NCI-H2227 (cell line): ENCODE measurements around the gene NF2.
"Not testable (repeated sequence)": the region's sequence is repeated elsewhere in the genome, so short reads cannot be mapped to it uniquely, and the experiment has no call there.

Experiments used
- DNase-seq: peaks from one replicate; lab custom pipeline; 2025; ENCODE audit not compliant: unreplicated experiment; lab: John Stamatoyannopoulos, UW

The NF2 gene

DNA sequence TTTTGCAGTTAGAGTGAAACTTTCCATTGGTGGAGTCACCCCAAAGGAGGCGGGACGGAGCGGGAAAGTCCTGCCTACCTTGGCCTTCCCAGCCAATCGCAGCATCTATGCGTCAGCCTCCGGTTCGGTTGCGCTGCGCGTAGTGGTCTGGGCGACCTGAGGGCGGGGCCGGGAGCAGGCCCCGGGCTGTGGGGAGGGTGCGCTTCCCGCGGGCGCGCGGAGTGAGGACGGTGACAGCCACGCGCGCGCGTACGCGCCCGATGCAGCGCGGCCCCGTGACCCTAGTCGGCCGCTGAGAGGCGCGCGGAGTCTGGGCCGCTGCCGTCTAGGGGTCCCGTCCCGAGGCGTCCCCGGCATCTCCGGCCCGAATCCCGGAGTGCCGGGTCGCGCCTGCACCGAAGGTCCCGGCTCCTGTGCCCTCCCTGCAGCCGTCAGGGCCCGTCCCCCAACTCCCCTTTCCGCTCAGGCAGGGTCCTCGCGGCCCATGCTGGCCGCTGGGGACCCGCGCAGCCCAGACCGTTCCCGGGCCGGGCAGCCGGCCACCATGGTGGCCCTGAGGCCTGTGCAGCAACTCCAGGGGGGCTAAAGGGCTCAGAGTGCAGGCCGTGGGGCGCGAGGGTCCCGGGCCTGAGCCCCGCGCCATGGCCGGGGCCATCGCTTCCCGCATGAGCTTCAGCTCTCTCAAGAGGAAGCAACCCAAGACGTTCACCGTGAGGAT is at the start of gene NF2:
Gene NF2, plus strand, starts transcription at position 276 of the 718 bp plus-strand sequence. Its CDS starts 366 bp downstream, at position 642.
- peak; percentile 98 for DNase-seq

DNA sequence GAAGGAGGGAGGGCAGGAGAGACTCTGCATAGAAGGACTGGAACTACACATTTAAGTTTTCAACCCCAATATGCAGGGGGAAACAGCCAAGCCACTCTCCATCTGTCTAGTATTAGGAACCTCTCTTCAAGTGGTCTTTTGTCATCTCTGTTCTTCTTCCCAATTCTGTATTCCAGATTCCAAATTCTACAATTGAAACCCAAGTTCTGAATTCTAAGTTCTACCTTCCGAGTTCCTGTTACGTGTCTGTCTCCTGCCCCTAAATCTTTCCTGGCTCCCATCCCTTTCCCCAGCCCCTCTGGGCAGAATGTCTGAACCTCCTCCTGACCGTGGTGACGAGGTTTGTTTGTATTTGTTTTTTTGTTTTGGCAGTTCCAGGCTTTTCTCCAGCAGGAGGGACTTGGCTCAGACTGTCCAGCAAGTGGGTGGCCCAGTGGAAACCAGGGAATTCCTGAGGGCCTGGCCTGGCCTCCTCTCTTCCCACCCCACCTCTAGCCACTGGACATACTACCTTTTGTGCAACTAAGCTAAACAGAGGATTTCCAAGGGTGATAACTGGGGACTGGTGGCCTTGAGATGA is 48.3 kb upstream of the NF2 start:
- no peak for DNase-seq

DNA sequence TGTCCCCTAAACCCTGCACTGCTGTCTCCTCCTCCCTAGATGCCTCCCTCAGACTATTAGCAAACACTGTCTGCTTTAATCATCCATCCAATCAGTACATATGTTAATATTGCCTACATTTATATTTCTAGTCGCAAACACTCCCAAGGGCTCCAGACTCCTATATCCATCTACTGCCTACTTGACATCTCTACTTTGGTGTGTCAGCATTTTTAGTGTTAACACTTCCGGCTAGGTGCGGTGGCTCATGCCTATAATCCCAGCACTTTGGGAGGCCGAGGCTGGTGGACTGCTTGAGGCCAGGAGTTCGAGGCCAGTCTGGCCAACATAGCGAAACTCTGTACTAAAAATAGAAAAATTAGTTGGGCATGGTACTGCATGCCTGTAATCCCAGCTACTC is 44.4 kb upstream of the NF2 start:
- DNase-seq = no peak

DNA sequence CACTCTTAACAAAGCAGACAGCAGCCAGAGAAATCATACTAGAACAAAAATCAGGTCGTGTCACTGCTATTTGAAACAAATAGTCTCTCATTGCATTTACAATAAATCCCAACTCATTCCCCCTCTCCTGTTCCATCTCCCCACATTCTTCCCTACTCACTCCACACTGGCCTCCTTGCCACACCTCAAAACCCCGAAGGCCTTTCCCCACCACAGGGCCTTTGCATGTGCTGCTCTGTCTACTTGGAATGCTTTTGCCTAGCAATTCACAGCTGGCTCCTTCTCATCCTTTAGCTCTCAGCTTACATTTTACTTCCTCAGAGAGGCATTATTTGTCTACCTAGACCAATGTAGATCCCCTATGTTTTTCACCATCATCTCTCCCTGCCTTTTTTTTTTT is 43.6 kb upstream of the NF2 start:
- no peak for DNase-seq

DNA sequence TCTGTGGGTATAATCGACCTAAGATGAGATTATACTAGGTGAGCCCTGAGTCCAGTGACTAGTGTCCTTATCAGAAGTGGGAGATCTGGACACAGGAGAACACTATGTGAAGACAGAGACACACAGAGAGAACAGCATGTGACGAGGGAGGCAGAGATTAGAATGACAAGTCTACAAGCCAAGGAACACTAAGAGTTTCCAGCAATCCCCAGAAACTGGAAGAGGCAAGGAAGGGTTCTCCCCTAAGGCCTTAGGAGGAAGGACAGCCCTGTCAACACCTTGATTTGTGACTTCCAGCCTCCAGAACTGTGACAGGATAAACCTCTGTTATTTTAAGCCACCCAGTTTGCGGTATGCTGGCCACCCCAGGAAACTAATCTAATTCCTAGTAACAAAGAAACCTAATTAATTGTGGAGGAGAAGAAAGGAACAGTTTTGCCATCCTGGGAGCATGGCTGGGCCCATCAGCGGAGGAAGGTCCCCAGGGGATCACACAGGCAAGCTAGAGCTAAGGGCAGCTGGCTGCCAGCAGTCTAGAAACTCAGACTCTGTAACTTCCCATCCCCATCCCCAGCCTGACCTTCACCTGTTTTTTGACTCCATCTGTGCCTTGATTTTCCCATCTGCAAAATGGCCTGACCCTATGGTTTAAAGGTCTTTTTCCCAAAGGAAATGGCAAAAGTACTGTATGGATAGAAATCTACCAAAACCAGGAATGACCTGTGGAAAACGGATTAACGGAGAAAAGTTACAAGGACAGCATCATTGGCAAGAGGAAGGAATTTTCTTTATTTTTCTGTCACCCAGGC is 39.6 kb upstream of the NF2 start:
- no peak for DNase-seq

GRCh38 chr22:29566513-29566912 is 36.9 kb upstream of the NF2 start:
- DNase-seq = not testable (repeated sequence)

DNA sequence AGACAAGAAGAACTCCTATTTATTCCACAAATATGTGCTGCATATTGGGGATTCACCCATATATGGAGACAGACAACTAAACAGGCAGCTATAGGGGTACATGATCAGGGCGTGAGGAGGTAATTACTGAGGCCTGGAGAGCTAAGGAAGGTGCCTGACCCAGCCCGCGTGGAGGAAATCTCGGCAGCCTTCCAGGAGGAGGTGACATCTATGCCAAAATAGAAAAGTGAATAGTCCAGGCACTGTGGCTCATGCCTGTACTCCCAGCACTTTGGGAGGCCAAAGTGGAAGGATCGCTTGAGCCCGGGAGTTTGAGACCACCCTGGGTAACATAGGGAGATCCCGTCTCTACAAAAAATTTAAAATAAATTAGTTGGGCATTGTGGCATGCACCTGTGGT is 36.1 kb upstream of the NF2 start:
- no peak for DNase-seq

- DNase-seq = no peak
These were observed 34.3 kb upstream of the NF2 start for GRCh38 chr22:29569011-29569678.

GRCh38 chr22:29570456-29570855 is 33.0 kb upstream of the NF2 start:
- no peak for DNase-seq

DNA sequence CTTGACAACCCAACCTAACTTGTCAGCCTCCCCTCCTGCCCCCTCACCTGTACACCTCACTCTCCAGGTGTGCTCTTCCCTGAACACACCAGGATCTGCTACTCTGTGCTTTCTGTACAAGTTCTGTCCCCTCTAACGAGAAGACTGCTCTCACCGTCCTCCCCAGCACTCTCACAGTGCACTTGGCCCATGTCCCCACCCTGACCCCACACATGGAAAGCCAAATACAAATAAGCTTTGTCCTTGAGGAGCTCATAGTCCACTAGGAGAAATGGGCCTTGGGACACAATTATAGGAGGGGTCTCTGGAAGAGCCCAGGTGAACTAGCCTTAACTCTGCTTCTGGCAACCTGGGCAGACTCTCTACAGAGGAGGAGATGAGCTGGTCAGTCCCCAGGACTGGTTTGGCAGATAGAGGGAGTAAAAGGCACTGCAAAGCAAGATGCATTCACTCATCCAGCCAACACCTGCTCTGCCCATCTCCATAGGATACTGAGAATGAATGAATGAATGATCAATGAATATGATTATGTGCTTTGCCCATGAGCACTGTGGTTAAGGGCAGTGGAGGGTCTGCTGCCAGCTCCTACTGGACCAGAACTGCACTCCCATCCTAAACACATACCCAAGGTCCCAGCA is 32.4 kb upstream of the NF2 start:
- DNase-seq = no peak

DNA sequence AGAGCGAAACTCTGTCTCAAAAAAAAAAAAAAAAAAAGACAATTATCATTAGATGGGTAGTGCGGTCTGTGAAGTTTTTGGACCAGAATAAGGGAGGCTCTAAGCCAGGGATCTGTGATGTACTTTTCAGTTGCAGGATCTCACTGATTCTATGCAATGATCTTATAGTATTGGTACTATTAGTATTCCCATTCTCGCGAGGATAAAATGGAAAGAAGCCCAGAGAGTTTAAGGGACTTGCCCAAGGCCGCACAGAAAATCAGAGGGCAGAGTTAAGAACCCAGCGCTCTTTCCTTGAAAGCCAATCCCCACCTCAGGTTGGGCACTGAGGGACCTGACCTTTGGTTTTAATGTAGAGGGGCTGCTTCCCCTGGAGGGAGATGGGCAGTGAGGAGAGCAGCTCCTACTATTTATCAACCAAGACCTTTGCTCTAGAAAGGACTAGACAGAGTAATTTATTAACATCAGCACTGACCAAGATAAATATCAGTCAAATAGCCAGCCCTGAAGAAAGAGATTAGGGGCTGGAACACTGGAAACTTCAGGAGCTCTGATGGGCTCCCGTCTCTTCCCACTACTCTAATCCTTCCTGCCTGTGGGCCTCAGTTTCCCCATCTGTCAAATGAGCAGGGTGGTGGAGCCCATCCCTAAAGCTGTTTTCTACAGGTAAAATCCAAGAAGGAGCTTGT is 28.5 kb upstream of the NF2 start:
- DNase-seq = no peak

DNA sequence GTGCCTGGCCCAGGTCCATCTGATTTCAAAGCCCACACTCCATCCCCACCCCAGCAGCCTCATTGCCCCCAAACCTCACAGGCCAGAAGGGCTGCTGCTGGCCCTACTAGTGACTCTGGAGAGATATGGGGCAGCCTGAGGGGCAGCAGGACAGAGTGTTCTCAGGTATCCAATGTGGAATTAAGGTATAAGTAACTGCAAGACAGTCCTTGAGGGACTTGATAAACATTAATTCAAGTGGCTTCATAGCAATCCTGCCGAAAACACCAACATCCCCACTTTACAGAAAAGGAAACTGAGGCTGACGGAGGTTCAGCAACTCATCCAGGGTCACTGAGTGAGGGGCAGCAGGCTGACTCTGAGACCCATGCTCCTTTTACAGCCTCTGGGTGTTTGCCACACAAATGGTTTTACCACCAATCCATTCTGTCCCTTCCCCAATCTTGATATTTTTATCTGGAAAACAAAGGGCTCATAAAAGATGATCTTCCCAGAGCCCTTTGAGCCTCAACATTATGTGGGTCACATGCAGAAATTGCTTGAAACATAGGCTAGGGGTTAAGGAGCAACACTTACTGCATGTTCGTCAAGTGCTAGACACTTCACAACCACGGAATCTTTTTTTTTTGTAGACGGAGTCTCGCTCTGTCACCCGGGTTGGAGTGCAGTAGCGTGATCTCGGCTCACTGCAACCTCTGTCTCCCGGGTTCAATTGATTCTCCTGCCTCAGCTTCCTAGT is 24.8 kb upstream of the NF2 start:
- DNase-seq = no peak

- peak; percentile 29 for DNase-seq
These were observed 23.1 kb upstream of the NF2 start for GRCh38 chr22:29580200-29580810.

DNA sequence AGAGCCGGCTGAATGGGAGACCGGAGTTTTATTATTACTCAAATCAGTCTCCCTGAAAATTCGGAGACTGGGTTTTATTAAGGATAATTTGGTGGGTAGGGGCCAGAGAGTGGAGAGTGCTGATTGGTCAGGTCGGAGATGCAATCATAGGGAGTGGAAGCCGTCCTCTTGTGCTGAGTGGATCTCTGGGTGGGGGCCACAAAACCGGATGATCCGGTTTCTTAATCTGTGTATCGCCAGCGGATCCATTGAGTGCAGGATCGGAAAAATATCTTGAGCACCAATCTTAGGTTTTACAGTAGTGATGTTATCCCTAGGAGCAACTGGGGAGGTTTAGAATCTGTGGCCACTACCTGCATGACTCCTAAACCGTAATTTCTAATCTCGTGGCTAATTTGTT is 21.6 kb upstream of the NF2 start:
- peak; percentile 5 for DNase-seq

DNA sequence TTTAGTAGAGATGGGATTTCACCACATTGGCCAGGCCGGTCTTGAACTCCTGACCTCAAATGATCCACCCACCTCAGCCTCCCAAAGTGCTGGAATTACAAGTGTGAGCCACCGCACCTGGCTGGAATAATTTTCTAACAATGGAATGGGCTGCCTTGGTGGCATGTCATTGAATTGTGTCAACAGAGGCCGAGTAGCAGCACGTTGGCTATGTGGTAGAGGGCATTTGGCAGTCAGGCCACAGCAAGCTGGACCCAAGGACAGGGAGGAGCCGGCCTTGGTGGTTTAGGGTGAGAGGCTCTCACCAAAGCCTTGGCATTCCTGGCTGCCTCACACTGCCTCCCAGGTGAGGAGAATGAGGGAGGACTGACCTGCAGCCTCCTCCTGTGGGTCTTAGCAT is 18.5 kb upstream of the NF2 start:
- DNase-seq = no peak

DNA sequence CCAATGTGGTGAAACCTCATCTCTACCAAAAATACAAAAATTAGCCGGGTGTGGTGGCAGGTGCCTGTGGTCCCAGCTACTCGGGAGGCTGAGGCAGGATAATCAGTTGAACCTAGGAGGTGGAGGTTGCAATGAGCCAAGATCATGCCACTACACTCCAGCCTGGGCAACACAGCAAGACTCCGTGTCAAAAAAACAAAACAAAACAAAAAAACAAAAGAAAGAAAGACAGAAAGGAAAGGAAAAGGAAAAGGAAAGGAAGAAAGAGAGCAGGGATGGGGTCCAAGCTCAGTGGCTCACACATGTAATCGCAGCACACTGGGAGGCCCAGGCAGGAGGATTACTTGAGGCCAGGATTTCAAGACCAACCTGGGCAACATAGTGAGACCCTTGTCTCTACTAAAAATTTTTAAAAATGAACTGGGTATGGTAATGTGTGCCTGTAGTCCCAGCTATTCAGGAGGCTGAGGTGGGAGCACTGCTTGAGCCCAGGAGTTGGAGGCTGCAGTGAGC is 17.2 kb upstream of the NF2 start:
- not testable (repeated sequence) for DNase-seq

DNA sequence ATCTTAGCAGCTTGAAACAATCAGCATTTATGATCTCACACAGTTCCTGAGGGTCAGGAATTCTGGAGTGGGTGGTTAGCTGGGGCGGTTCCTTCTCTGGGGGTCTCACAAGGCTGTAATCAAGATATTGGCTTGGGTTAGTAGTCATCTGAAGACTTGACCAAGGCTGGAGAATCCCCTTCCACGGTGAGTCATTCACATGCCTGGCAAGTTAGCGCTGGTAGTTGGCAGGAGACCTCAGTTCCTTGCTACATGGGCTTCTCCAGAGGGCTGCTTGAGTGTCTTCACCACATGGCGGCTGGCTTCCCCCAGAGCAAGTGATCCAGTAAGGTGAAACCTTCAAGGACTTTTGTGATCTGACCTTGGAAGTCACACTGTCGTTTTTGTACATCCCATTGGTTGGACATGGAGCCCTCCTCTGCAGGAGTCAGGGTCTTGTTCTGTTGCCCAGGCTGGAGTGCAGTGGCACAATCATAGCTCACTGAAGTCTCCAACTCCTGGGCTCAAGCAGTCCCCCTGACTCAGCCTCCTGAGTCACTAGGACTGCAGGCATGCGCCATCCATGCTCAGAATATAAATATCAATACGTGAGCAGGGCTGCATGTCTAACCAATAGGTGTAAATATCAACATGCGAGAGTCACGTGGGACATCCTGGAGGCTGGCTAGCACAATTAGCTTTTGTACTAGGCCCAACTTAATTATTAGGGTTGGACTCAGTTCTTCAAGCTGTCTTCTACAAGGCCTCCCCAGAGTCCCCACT is 15.3 kb upstream of the NF2 start:
- no peak for DNase-seq

GRCh38 chr22:29593923-29594322 is 9.5 kb upstream of the NF2 start:
- no peak for DNase-seq
